GM23338 (cell line): ENCODE data around the gene LIMA1. TPM values are rescaled to one million over a fixed set of nuclear protein-coding genes. Genes with fewer than 3 reads are reported as not detected.

Experiments used
- ATAC-seq: fragments of 200-7000 bp; cut with Tn5 transposase; 3 replicates; pipeline ENCODE4 v1.9.1; 2020
- DNase-seq: peaks from one replicate; pipeline ENCODE4 v3.0.0-alpha.2; 2015; ENCODE audit warnings: low spot score
- H2AFZ ChIP-seq: fragments of 200-600 bp; sonication (generic); 2 replicates; pipeline ENCODE4 v1.8.0; 2016; ENCODE audit warnings: antibody characterized with exemption, mild to moderate bottlenecking, moderate library complexity
- H3F3A ChIP-seq: fragments of 200-600 bp; sonication (generic); replicated peaks from 2 replicates; pipeline ENCODE4 v1.8.0; 2017; ENCODE audit warnings: antibody characterized with exemption, mixed run types, low read depth
- H3K27ac ChIP-seq: fragments of 200-600 bp; sonication (generic); 2 replicates; pipeline ENCODE4 v1.6.1; 2016; ENCODE audit warnings: low read depth
- H3K27me3 ChIP-seq: fragments of 200-600 bp; sonication (generic); 2 replicates; pipeline ENCODE4 v1.8.0; 2016; ENCODE audit warnings: mild to moderate bottlenecking, mixed run types, moderate library complexity; ENCODE audit not compliant: insufficient read depth
- H3K36me3 ChIP-seq: fragments of 200-600 bp; sonication (generic); 2 replicates; pipeline ENCODE4 v1.8.0; 2016; ENCODE audit warnings: mild to moderate bottlenecking; ENCODE audit not compliant: insufficient read depth
- H3K4me1 ChIP-seq: fragments of 200-600 bp; sonication (generic); 2 replicates; pipeline ENCODE4 v1.8.0; 2016; ENCODE audit warnings: mild to moderate bottlenecking, moderate library complexity; ENCODE audit not compliant: insufficient read depth
- H3K4me2 ChIP-seq: fragments of 200-600 bp; sonication (generic); 2 replicates; pipeline ENCODE4 v1.7.1; 2017; ENCODE audit warnings: mixed run types
- H3K4me3 ChIP-seq: fragments of 200-600 bp; sonication (generic); 2 replicates; pipeline ENCODE4 v1.6.1; 2016; ENCODE audit warnings: mixed run types
- H3K79me2 ChIP-seq: fragments of 200-600 bp; sonication (generic); replicated peaks from 2 replicates; pipeline ENCODE4 v1.8.0; 2017; ENCODE audit warnings: mild to moderate bottlenecking; ENCODE audit not compliant: insufficient read depth
- H3K9me2 ChIP-seq: fragments of 200-600 bp; sonication (generic); 2 replicates; pipeline ENCODE4 v1.8.0; 2017; ENCODE audit not compliant: insufficient read depth
- H4K20me1 ChIP-seq: fragments of 200-600 bp; sonication (generic); replicated peaks from 2 replicates; pipeline ENCODE4 v1.8.0; 2017; ENCODE audit warnings: mild to moderate bottlenecking; ENCODE audit not compliant: insufficient read depth
- H3K27ac Mint-ChIP-seq: 2 replicates; pipeline ENCODE4 v1.8.0; 2020; ENCODE audit warnings: inconsistent platforms, mild to moderate bottlenecking, moderate library complexity, mixed read lengths
- H3K27me3 Mint-ChIP-seq: 3 replicates; pipeline ENCODE4 v1.8.0; 2022; ENCODE audit warnings: low read depth, mild to moderate bottlenecking, moderate library complexity, mixed read lengths, inconsistent platforms; ENCODE audit not compliant: insufficient read depth, poor library complexity
- H3K36me3 Mint-ChIP-seq: 3 replicates; pipeline ENCODE4 v1.8.0; 2021; ENCODE audit warnings: low read depth, mild to moderate bottlenecking, inconsistent platforms, moderate library complexity, mixed read lengths
- H3K4me1 Mint-ChIP-seq: 3 replicates; pipeline ENCODE4 v1.8.0; 2020; ENCODE audit warnings: mild to moderate bottlenecking, inconsistent platforms, mixed read lengths
- H3K4me3 Mint-ChIP-seq: 3 replicates; pipeline ENCODE4 v1.8.0; 2021; ENCODE audit warnings: moderate library complexity, mild to moderate bottlenecking, inconsistent platforms, mixed read lengths
- H3K9me3 Mint-ChIP-seq: 3 replicates; pipeline ENCODE4 v1.8.0; 2020; ENCODE audit warnings: moderate library complexity, mild to moderate bottlenecking, inconsistent platforms, mixed read lengths
- CREB1 ChIP-seq: fragments of 250-450 bp; sonication (Bioruptor Pico); IDR thresholded peaks from 2 replicates; pipeline ENCODE4 v1.5.0; 2020; ENCODE audit warnings: low read depth, mild to moderate bottlenecking, moderate library complexity
- CTCF ChIP-seq, 2 experiments: fragments of 200-600 bp in 1 of 2; sonication (generic) in 1 of 2; conservative IDR thresholded peaks; 2 replicates each; pipeline versions ENCODE4 v1.5.1 to v1.6.1; 2016 to 2017; ENCODE audit warnings: antibody characterized with exemption in 2 of 2, low read depth in 2 of 2, mild to moderate bottlenecking in 2 of 2, moderate library complexity in 1 of 2
- ETS1 ChIP-seq: IDR thresholded peaks from 2 replicates; pipeline ENCODE4 v1.6.1; 2016; ENCODE audit warnings: antibody characterized with exemption
- EZH2 ChIP-seq: fragments of 200-600 bp; sonication (generic); IDR thresholded peaks from one replicate; pipeline ENCODE4 v1.8.0; 2017; ENCODE audit warnings: antibody characterized with exemption, mild to moderate bottlenecking, low read depth; ENCODE audit not compliant: unreplicated experiment
- EZH2phosphoT487 ChIP-seq: fragments of 200-600 bp; sonication (generic); IDR thresholded peaks from one replicate; pipeline ENCODE4 v1.8.1; 2018; ENCODE audit warnings: antibody characterized with exemption; ENCODE audit not compliant: unreplicated experiment
- JUNB ChIP-seq: IDR thresholded peaks from one replicate; pipeline ENCODE4 v1.6.1; 2016; ENCODE audit warnings: antibody characterized with exemption; ENCODE audit not compliant: unreplicated experiment
- NANOG ChIP-seq: IDR thresholded peaks from 2 replicates; pipeline ENCODE4 v1.6.1; 2016; ENCODE audit warnings: antibody characterized with exemption, borderline replicate concordance
- POLR2AphosphoS5 ChIP-seq: IDR thresholded peaks from 2 replicates; pipeline ENCODE4 v1.6.1; 2016; ENCODE audit warnings: antibody characterized with exemption, low read depth
- STAT1 ChIP-seq: IDR thresholded peaks from one replicate; pipeline ENCODE4 v1.6.1; 2016; ENCODE audit warnings: antibody characterized with exemption; ENCODE audit not compliant: unreplicated experiment
- ZNF114 ChIP-seq: fragments of 250-450 bp; sonication (Bioruptor Pico); IDR thresholded peaks from 2 replicates; pipeline ENCODE4 v1.5.0; 2020; ENCODE audit warnings: mild to moderate bottlenecking, moderate library complexity
- ZNF331 ChIP-seq: fragments of 250-450 bp; sonication (Bioruptor Pico); IDR thresholded peaks from 2 replicates; pipeline ENCODE4 v1.5.0; 2020; ENCODE audit warnings: low read depth, mild to moderate bottlenecking, moderate library complexity
- polyA plus RNA-seq: library from polyadenylated mRNA; unstranded; fragments of >200 nt; fragmentation: Nextera tagmentation; extraction: Ambion mirVana; gene quantifications from 2 replicates; pipeline ENCODE4 v1.2.1, GENCODE V29; 2016
- total RNA-seq: library from RNA; depleted of rRNA; stranded (reverse); fragments of >200 nt; shearing (Covaris generic); gene quantifications from 2 replicates; pipeline ENCODE4 v1.2.3, GENCODE V29; 2014
- TF ChIP-seq, protein P1 (sequence below): IDR thresholded peaks from one replicate; pipeline ENCODE4 v1.6.1; 2018; ENCODE audit warnings: antibody characterized with exemption; ENCODE audit not compliant: unreplicated experiment
- TF ChIP-seq, protein P2 (sequence below): fragments of 250-450 bp; sonication (Bioruptor Pico); IDR thresholded peaks from 2 replicates; pipeline ENCODE4 v1.5.0; 2020; ENCODE audit warnings: mild to moderate bottlenecking, moderate library complexity

Gene LIMA1
- total and polyA plus RNA-seq, 2 experiments from 2014 or later: 27.7 to 29.6 TPM

- Histone ChIP-seq H4K20me1 (peaks cover 19% of the 10 kb centered on the region), H3K4me3 (no peak overlapping the region), H3K9me2 (no peaks in the 10 kb centered on the region), H3K79me2 (peaks cover 67% of the 10 kb centered on the region), H3F3A (peaks cover 30% of the 10 kb centered on the region), H3K4me2 (no peak overlapping the region), H3K4me1 (peaks cover 25% of the 10 kb centered on the region; the same call in 1 of the 2 replicates), H3K36me3 (no peaks in the 10 kb centered on the region), H3K27me3 (no peaks in the 10 kb centered on the region), H2AFZ (no peak overlapping the region), H3K27ac (peak overlapping the region; percentile 99)
- peaks cover 9% of the 10 kb centered on the region for H3K27me3 Mint-ChIP-seq
- DNase-seq: no peak
- peaks cover 21% of the 10 kb centered on the region for H3K9me3 Mint-ChIP-seq
- peaks cover 20% of the 10 kb centered on the region for H3K4me1 Mint-ChIP-seq
- no peak overlapping the region for H3K27ac Mint-ChIP-seq
- H3K4me3 Mint-ChIP-seq: peak overlapping the region; percentile 88; the same call in 2 of the 3 replicates
- H3K36me3 Mint-ChIP-seq: peaks cover 19% of the 10 kb centered on the region
- no peak for TF ChIP-seq ZNF114 (CRISPR knock-in tag)
- TF ChIP-seq POLR2AphosphoS5: no peak
- no peak for TF ChIP-seq JUNB
- TF ChIP-seq, protein P1, sequence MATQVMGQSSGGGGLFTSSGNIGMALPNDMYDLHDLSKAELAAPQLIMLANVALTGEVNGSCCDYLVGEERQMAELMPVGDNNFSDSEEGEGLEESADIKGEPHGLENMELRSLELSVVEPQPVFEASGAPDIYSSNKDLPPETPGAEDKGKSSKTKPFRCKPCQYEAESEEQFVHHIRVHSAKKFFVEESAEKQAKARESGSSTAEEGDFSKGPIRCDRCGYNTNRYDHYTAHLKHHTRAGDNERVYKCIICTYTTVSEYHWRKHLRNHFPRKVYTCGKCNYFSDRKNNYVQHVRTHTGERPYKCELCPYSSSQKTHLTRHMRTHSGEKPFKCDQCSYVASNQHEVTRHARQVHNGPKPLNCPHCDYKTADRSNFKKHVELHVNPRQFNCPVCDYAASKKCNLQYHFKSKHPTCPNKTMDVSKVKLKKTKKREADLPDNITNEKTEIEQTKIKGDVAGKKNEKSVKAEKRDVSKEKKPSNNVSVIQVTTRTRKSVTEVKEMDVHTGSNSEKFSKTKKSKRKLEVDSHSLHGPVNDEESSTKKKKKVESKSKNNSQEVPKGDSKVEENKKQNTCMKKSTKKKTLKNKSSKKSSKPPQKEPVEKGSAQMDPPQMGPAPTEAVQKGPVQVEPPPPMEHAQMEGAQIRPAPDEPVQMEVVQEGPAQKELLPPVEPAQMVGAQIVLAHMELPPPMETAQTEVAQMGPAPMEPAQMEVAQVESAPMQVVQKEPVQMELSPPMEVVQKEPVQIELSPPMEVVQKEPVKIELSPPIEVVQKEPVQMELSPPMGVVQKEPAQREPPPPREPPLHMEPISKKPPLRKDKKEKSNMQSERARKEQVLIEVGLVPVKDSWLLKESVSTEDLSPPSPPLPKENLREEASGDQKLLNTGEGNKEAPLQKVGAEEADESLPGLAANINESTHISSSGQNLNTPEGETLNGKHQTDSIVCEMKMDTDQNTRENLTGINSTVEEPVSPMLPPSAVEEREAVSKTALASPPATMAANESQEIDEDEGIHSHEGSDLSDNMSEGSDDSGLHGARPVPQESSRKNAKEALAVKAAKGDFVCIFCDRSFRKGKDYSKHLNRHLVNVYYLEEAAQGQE: no peak
- no peak for TF ChIP-seq NANOG
- no peak for TF ChIP-seq ZNF331 (CRISPR knock-in tag)
- no peak for TF ChIP-seq CTCF (conservative IDR thresholded peaks at IDR 0.05; ENCODE audit: low read depth in 2 of 2)
- no peak for TF ChIP-seq ETS1
- TF ChIP-seq, protein P2, sequence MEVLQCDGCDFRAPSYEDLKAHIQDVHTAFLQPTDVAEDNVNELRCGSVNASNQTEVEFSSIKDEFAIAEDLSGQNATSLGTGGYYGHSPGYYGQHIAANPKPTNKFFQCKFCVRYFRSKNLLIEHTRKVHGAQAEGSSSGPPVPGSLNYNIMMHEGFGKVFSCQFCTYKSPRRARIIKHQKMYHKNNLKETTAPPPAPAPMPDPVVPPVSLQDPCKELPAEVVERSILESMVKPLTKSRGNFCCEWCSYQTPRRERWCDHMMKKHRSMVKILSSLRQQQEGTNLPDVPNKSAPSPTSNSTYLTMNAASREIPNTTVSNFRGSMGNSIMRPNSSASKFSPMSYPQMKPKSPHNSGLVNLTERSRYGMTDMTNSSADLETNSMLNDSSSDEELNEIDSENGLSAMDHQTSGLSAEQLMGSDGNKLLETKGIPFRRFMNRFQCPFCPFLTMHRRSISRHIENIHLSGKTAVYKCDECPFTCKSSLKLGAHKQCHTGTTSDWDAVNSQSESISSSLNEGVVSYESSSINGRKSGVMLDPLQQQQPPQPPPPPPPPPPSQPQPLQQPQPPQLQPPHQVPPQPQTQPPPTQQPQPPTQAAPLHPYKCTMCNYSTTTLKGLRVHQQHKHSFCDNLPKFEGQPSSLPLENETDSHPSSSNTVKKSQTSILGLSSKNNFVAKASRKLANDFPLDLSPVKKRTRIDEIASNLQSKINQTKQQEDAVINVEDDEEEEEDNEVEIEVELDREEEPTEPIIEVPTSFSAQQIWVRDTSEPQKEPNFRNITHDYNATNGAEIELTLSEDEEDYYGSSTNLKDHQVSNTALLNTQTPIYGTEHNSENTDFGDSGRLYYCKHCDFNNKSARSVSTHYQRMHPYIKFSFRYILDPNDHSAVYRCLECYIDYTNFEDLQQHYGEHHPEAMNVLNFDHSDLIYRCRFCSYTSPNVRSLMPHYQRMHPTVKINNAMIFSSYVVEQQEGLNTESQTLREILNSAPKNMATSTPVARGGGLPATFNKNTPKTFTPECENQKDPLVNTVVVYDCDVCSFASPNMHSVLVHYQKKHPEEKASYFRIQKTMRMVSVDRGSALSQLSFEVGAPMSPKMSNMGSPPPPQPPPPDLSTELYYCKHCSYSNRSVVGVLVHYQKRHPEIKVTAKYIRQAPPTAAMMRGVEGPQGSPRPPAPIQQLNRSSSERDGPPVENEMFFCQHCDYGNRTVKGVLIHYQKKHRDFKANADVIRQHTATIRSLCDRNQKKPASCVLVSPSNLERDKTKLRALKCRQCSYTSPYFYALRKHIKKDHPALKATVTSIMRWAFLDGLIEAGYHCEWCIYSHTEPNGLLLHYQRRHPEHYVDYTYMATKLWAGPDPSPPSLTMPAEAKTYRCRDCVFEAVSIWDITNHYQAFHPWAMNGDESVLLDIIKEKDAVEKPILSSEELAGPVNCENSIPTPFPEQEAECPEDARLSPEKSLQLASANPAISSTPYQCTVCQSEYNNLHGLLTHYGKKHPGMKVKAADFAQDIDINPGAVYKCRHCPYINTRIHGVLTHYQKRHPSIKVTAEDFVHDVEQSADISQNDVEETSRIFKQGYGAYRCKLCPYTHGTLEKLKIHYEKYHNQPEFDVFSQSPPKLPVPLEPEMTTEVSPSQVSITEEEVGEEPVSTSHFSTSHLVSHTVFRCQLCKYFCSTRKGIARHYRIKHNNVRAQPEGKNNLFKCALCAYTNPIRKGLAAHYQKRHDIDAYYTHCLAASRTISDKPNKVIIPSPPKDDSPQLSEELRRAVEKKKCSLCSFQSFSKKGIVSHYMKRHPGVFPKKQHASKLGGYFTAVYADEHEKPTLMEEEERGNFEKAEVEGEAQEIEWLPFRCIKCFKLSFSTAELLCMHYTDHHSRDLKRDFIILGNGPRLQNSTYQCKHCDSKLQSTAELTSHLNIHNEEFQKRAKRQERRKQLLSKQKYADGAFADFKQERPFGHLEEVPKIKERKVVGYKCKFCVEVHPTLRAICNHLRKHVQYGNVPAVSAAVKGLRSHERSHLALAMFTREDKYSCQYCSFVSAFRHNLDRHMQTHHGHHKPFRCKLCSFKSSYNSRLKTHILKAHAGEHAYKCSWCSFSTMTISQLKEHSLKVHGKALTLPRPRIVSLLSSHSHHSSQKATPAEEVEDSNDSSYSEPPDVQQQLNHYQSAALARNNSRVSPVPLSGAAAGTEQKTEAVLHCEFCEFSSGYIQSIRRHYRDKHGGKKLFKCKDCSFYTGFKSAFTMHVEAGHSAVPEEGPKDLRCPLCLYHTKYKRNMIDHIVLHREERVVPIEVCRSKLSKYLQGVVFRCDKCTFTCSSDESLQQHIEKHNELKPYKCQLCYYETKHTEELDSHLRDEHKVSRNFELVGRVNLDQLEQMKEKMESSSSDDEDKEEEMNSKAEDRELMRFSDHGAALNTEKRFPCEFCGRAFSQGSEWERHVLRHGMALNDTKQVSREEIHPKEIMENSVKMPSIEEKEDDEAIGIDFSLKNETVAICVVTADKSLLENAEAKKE (CRISPR knock-in tag): no peak
- TF ChIP-seq EZH2: no peak
- TF ChIP-seq EZH2phosphoT487: no peak
- no peak for TF ChIP-seq CREB1 (CRISPR knock-in tag)
- no peak for TF ChIP-seq STAT1
- ATAC-seq: no peak
Observed at GRCh38 chr12:50164963-50165362, 118.4 kb downstream of the LIMA1 start.
